ENCODE data around the gene CLDN22.

DNA sequence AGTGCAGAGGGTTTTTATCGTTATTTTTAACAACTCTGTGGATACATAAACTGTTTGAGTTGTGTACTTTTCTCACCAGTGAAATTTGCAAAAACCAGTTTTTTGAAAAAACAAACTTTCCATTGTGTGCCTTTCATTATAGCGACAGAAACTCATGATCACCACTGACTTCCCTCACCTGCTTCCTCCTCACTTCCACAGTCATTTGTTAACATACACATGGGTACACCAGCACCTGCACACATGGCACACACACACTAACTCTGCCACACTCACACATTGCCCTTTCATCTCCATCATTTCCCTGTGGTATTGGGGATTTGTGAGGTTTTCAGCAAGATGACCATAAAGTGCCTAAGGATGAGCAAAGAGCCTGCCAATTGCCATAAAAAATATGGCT lies 20.6 kb downstream of the CLDN22 start:
- no peak for TF ChIP-seq POLR2A (IDR thresholded peaks at IDR 0.05)
- TF ChIP-seq, protein P1, sequence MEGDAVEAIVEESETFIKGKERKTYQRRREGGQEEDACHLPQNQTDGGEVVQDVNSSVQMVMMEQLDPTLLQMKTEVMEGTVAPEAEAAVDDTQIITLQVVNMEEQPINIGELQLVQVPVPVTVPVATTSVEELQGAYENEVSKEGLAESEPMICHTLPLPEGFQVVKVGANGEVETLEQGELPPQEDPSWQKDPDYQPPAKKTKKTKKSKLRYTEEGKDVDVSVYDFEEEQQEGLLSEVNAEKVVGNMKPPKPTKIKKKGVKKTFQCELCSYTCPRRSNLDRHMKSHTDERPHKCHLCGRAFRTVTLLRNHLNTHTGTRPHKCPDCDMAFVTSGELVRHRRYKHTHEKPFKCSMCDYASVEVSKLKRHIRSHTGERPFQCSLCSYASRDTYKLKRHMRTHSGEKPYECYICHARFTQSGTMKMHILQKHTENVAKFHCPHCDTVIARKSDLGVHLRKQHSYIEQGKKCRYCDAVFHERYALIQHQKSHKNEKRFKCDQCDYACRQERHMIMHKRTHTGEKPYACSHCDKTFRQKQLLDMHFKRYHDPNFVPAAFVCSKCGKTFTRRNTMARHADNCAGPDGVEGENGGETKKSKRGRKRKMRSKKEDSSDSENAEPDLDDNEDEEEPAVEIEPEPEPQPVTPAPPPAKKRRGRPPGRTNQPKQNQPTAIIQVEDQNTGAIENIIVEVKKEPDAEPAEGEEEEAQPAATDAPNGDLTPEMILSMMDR (IDR thresholded peaks at IDR 0.05) = no peak
